C4-2B (cell line): Measurements from ENCODE around the gene FKBP1A.

Experiments
- ZFX ChIP-seq: fragments of 450-650 bp; IDR thresholded peaks from 2 replicates; pipeline ENCODE4 v1.6.1; 2017
- TF ChIP-seq, protein P1 (sequence below): fragments of 450-650 bp; conservative IDR thresholded peaks from 2 replicates; pipeline ENCODE4 v1.5.1; 2017; ENCODE audit warnings: mild to moderate bottlenecking

GRCh38 chr20:1434571-1435336 lies 41.9 kb upstream of the FKBP1A start:
- TF ChIP-seq, protein P1, sequence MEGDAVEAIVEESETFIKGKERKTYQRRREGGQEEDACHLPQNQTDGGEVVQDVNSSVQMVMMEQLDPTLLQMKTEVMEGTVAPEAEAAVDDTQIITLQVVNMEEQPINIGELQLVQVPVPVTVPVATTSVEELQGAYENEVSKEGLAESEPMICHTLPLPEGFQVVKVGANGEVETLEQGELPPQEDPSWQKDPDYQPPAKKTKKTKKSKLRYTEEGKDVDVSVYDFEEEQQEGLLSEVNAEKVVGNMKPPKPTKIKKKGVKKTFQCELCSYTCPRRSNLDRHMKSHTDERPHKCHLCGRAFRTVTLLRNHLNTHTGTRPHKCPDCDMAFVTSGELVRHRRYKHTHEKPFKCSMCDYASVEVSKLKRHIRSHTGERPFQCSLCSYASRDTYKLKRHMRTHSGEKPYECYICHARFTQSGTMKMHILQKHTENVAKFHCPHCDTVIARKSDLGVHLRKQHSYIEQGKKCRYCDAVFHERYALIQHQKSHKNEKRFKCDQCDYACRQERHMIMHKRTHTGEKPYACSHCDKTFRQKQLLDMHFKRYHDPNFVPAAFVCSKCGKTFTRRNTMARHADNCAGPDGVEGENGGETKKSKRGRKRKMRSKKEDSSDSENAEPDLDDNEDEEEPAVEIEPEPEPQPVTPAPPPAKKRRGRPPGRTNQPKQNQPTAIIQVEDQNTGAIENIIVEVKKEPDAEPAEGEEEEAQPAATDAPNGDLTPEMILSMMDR = no peak
- no peak for TF ChIP-seq ZFX
